Mesenteric fat pad (tissue), 1 donor: ENCODE measurements around the gene MAG. TPM values are rescaled to one million over a fixed set of nuclear protein-coding genes. Genes with fewer than 3 reads are reported as not detected.

Experiments used
- DNase-seq: peaks from one replicate; pipeline ENCODE4 v3.0.0-alpha.2; 2020; ENCODE audit warnings: low spot score
- long read RNA-seq: library from polyadenylated mRNA; unstranded; transcript quantifications from one replicate; pipeline ENCODE4 v2.0.0, GENCODE V29; 2020
- total RNA-seq: library from RNA; stranded (reverse); fragmentation: NEBNext Ultra II Directional; extraction: Animal tissue kit (Norgen Biotek cat#: 25700); gene quantifications from one replicate; pipeline ENCODE4 v1.2.1, GENCODE V29; 2021
- donor health status: DM: yes; HTN: yes; CAD: no.

MAG gene, protein sequence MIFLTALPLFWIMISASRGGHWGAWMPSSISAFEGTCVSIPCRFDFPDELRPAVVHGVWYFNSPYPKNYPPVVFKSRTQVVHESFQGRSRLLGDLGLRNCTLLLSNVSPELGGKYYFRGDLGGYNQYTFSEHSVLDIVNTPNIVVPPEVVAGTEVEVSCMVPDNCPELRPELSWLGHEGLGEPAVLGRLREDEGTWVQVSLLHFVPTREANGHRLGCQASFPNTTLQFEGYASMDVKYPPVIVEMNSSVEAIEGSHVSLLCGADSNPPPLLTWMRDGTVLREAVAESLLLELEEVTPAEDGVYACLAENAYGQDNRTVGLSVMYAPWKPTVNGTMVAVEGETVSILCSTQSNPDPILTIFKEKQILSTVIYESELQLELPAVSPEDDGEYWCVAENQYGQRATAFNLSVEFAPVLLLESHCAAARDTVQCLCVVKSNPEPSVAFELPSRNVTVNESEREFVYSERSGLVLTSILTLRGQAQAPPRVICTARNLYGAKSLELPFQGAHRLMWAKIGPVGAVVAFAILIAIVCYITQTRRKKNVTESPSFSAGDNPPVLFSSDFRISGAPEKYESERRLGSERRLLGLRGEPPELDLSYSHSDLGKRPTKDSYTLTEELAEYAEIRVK
- total RNA-seq: not detected
- long read RNA-seq: 0 reads

DNA sequence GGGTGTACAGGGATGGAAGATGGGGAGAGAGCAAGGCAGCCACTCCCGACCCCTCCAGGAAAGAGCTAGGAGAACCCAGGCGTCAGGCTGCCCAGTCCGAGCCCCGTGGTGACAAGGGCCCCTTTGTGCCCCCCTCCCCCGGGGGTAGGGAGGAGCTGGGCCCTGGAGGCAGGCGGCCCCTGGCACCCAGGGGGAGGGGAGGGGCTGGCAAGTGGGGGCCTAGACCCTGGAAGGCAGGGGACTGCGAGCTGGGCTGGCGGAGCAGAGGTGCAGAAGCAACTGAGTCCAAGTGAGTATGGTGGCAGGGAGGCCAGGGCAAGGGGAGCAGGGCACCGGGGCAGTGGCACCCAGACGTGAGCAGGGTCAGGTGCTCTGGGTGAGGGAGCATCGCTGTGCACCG is at the start of gene MAG:
Gene MAG (plus strand): TSS at position 246 of the 400 bp plus-strand sequence. CDS start 3,248 bp downstream, outside the sequence.
- no peak for DNase-seq

DNA sequence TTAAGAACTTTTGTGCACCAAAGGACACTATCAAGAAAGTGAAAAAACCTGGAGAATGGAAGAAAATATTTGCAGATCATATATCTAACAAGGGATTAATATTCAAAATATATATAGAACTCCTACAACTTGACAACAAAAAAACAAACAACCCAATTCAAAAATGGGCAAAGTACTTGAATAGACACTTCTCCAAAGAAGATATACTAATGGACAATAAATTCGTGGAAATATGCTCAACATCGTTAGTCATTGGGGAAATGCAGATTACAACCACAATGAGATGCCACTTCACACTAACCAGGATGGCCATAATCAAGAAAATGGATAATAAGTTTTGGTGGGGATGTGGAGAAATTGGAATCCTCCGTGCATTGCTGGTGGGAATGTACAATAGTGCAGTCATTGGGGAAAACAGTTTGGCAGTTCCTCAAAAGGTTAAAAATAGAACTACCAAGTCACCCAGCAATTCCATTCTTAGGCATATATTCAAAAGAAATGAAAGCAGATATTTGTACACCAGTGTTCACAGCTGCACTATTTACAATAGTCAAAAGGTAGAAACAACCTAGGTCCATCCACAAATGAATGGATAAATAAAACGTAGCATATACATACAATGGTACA is 45.4 kb upstream of the MAG start:
- DNase-seq: no peak

DNA sequence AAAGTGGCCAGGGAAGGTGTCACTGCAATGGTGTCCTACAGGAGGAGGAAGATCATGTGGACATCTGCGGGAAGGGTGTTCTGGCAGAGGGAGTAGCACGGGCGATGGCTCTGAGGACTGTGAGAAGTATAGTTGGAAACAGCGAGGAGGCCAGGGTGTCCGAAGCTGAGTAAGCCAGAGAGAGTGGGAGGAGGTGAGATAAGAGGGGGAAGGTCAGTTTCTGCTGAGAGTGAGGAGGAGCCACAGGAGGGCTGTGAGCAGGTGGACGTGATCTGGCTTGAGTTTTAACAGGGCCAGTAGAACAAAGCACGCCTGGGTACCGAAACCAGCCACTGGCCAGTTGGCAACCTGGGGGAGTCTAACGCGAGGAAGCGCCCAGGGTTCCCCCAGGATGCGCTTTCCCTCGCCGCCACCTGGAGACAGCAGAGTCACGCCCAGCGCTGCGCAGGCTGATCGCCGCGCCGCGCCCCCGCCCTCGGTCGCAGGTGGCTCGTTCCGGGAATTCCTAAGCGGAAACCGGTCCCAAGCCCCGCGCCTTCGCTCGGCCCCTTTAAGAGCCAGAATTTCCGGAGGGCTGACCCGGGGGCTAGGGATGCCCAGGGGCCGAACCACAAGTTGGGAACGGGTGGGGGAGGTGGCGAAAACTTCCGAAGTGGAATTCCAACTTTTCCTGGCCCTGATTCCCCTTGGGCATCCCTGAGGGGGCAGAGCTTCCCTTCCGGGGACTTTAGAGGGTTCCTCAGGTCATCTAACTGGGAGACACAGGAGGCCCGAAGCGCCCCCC is 44.2 kb upstream of the MAG start:
- DNase-seq: peak; percentile 91

DNA sequence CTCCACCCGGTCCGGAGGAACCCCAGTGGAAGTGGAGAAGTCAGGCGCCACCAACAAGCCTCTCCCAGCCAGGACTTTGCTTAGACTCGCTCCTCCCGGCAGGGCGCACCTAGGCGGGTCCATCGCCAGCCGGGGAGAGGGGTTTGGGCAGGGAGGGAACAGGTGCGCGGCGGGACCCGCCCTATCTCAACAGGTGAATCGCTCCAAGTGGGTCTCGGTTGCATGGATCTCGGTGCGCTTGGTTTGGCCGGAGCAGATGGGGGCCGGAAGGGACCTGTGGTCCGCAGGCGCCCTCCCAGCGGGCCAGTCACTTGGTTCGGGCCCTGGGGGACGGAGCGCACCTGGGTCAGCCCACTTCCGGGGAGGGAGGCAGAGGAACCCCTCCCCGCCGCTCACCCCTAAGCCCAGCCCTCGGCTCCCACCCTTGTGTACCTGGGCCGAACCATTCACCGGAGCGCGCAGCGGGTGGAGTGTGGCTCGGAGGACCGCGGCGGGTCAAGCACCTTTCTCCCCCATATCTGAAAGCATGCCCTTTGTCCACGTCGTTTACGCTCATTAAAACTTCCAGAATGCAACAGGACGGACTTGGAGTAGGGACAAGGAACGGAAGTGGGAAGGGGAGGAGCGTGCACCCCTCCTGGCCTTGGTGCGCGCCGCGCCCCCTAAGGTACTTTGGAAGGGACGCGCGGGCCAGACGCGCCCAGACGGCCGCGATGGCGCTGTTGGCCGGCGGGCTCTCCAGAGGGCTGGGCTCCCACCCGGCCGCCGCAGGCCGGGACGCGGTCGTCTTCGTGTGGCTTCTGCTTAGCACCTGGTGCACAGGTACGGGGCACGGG is 43.4 kb upstream of the MAG start, which contains the start of gene LSR:
Gene LSR (plus strand): TSS at position 693 of the 836 bp plus-strand sequence. CDS start 21 bp downstream, at position 714.
- peak; percentile 89 for DNase-seq

DNA sequence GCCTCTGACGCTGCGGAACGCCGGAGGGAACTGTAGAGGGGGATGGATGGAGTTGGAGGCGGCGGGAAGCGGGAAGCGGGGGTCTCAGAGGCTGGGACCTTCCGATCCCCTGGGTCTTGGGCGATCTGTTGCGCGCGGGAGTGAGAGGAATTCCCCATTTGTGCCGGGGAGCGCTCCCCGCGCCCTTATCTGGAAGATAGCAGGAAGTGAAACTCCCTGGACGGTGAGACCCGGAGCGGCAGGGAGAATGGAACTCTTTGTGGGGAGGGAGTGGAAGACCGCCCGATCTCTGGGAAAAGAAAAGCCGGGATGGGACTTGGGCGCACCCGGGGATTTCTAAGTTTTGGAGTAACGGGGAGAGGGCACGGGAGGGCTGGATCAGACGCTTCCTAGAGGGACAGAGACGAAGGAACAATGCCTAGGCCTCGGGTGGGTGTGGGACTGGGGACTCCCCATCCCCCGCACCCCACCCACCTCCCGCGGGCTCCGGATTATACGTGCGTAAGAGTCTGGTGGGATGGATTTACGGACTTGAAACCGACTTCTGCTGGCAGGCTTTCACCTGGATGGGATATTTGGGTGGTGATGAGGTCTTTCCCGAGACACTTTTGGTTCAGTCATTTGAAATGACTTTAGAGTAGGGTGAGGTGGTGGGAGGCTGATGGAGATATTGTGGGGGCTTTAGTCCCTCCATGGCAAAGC is 42.7 kb upstream of the MAG start:
- peak; percentile 89 for DNase-seq

DNA sequence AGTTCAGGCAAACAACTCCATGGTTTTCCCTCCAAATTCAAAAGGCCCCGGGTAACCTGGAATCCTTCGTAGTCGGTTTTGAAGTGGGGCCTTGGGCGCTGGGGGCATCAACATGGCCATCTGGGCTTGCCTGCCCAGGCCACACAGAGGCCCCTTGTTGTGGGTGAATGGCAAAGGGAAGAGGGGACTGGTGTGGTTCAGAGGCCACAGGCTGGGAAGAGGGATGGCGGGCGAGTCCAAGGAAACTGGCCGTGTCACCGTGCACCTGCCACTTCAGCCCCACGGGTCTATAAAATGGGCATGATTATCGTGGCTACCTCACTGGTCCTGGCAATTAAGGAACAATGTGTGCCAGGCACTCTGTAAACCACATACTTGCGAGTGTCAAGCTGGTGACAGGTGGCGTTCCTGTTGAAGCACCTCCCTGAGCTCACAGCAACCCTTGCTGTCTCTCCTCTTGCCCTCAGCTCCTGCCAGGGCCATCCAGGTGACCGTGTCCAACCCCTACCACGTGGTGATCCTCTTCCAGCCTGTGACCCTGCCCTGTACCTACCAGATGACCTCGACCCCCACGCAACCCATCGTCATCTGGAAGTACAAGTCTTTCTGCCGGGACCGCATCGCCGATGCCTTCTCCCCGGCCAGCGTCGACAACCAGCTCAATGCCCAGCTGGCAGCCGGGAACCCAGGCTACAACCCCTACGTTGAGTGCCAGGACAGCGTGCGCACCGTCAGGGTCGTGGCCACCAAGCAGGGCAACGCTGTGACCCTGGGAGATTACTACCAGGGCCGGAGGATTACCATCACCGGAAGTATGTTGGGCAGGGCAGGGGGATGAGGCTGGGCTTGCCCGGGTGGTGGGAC is 41.9 kb upstream of the MAG start:
- DNase-seq: peak; percentile 71

DNA sequence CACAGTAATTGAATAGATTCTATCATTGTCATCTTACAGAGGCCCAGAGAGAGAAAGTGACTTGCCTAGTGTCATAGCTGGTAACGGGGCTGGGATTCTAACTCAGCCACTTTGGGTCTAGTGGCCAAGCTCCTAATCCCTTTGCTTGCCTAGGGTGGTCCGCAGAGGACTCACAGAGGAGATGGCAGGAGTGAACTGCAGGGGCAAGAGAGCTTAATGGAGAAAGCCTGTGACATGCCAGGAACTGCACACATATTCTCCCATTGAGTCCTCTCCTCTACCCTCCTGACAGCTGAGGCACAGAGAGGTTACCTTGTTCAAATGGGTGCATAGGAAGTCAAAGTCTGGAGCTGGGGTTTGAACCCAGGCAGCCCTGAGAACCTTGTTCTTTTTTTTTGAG is 40.5 kb upstream of the MAG start:
- no peak for DNase-seq

DNA sequence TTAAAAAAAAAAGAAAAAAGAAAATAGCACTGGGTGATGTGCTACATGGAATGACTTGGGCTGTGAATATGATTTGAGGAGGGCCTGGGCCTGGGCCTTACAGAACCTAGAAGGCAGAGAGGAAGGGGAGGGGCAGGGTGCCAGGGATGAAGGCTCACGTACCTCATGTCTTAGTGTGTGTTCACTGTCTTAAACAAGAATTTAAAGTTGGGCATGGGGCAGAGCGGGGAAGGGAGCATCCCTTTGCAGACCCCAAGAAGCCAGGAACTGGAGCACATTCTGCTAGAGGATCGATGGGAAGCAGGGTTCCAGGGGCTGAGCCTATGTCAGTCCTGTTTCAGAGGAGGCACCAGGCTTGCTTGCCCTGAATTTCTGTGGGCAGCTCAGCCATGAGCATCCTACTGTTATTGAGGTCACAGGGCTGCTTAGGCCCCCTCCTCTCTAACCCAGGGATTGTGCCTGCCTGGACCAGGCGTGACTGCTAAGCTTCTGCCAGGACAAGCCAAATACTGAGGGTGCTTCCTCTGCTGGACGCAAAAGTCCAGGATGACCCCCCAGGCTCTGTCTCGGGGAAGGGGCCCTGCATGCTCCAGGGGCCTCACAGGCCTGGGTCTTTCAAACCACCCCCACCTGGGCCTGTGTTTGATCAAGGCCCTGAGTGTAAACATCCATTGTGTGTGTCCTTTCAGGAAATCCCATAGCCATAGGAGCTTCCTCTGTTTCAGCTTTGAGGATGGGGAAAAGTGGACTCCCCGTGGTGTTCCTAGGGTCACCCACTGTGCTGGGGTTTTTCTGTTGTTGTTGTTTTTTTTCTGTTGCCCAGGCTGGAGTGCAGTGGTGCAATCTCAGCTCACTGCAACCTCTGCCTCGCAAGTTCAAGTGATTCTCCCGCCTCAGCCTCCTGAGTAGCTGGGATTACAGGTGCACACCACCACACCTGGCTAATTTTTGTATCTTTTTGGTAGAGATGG is 38.4 kb upstream of the MAG start:
- DNase-seq: peak; percentile 82

DNA sequence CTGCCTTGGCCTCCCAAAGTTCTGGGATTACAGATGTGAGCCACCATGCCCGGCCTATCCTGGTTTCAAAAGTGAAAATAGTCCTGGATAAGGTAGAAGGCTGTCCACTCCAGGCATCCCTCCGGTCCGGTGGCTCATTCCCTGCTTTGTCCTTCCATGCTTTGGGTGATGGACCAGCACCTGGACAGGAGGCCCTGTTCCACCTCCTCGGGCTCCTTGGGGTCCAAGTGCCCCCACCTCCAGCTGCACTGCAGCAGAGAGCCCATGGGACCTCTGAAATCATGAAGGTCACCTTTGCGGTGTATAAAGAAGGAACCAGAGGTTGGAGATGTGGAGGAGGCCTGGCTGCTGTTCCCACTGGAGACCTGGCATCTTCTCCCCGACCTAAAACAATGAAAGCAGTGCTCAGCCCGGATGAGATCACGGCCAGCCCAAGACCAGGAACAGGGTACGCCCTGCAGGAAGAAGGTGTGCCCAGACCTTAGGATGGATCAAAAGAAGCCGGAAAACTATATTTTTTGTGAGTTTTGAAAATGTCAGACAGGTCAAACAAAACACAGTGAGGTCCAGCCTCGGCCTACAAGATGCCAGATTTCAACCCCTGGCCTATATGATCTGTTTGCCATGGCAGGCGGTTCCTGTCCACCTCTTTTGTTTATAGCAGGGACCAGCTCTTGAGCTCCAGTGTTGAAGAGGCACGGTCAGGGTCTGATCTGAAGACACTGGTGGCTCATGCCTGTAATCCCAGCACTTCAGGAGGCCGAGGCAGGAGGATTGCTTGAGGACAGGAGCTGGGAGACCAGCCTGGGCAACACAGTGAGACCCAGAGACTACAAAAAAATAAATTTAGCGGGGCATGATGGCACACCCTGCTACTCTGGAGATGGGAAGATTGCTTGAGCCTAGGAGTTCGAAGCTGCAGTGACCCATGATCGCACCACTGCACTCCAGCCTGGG is 37.3 kb upstream of the MAG start:
- peak; percentile 68 for DNase-seq

DNA sequence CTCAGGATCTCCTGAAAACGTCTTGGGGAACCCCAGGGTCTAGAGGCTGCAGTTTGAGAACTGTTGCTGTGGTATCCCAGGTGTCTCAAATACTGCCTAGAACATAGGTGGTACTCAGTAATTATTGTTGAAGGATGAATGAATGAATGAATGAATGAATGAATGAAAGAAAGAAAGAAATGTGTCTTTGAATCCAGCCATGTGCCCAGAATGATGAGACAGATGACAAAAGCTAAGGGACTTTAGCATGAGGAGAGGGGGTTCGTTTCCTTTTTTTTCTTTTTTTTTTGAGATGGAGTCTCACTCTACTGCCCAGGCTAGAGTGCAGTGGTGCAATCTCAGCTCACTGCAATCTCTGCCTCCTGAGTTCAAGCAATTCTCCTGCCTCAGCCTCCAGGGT is 35.4 kb upstream of the MAG start:
- DNase-seq: no peak

DNA sequence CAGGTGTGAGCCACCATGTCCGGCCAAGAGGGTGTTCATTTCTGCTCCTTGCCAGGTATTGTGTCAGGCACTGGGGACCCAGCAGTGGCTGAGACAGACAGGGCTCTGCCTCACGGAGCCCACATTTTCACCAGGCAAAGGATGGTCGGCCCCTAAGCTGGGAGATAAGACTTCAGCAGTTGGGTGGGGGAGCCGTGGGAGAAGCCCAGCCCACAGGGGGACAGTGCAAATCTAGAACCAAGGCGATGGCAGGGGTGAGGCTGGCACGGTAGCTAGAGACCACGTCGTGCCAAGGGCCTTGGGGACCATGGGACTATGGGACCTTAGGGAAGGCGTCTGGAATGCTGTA is 34.9 kb upstream of the MAG start:
- peak; percentile 60 for DNase-seq

DNA sequence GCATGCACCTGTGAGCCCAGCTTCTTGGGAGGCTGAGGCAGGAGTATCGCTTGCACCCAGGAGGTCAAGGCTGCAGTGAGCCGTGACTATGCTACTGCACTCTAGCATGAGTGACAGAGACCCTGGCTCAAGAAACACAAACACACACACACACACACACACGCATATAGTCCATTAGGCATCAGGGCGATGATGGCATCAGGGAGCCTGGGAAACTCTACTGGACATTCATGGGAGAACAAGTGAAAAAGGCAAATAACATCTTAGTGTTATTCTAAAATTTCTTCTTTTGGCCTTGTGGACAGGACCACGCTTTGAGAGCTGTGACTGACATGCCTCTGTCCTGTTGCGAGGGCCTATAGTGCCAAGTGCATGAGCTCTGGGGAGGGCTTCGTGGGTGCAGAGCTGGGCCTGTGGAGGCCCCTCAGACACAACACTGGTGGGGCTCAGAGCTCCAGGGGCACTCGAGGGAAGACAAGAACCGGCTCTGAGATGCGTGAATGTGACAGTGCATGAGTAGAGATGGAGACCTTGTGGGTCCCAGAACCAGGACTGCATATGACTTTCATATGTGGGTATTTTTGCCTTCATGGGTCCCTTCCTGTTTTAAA is 31.2 kb upstream of the MAG start:
- DNase-seq: peak; percentile 77

DNA sequence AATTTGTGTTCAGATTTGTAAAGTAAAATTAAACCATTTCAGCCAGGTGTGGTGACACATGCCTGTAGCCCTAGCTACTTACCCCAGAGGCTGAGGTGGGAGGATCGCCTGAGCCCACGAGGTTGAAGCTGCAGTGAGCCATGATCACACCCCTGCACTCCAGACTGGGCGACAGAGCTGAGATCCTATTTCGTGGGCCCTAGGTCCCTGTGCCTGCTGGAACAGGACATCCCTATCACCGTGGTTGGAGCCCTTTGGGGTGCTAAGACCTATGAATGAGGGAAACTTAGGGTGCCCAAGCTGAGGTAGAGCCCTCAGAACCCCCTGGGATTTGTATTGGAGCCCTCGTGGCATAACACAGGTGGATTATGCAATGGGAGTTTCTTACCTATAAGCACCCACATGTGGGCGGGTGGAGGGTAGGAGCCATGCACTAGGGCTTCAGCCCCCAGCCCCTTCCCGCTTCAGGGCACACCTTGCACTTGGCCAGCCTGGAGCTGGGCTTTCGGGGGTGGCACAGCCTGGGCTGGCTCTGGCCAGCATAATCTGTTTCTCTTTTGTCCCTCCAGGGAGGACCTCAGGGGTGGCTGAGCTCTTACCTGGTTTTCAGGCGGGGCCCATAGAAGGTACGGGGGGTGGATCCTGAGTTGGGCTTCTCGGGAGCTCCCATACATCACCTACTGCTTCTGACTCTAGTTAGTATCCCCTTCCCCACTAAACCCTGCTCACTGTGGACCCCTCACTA is 30.4 kb upstream of the MAG start:
- DNase-seq: peak; percentile 75

DNA sequence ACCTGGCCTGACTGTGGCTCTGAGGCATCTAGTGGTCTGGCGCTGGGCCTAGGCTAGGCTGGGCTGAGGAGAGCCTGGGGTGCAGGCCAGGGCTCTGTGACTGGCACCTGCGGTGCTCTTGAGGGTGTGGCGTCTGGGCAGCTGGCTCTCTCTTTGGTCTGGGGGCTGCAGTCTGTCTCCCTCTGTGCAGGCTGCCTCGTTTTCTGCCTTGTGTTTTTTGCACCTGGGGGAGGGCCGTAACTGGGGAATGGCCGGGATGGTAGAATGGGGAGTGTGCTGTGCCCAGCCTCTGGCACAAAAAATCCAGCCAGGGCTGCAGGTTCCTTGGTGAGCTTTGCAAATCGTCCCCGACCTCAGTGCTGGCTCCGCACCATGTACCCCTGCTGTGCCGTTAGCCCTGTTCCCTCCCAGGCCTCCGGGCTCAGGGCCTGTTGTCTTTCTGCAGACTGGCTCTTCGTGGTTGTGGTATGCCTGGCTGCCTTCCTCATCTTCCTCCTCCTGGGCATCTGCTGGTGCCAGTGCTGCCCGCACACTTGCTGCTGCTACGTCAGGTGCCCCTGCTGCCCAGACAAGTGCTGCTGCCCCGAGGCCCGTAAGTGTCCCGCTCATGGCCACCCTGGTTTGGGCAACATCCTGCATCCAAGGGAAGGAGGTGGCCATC is 29.7 kb upstream of the MAG start:
- peak; percentile 74 for DNase-seq
